ENCODE data around the gene TRIO.

The TRIO gene

GRCh38 chr5:14292766-14293658 is 149.9 kb downstream of the TRIO start:
- no peak for TF ChIP-seq POU6F1 (CRISPR knock-in tag; IDR thresholded peaks at IDR 0.05; ENCODE audit: borderline replicate concordance, low read depth)
- TF ChIP-seq ARNTL (CRISPR knock-in tag; IDR thresholded peaks at IDR 0.05; ENCODE audit: borderline replicate concordance, low read depth) = no peak
- no peak for TF ChIP-seq ESRRG (CRISPR knock-in tag; IDR thresholded peaks at IDR 0.05)
- TF ChIP-seq PPARA (CRISPR knock-in tag; IDR thresholded peaks at IDR 0.05; ENCODE audit: borderline replicate concordance) = no peak
- TF ChIP-seq SNAI2 (CRISPR knock-in tag; IDR thresholded peaks at IDR 0.05) = no peak
- TF ChIP-seq CREB5 (CRISPR knock-in tag; IDR thresholded peaks at IDR 0.05; ENCODE audit: low read depth) = no peak
- TF ChIP-seq CSRNP3 (CRISPR knock-in tag; IDR thresholded peaks at IDR 0.05) = no peak
- no peak for TF ChIP-seq TSHZ2 (CRISPR knock-in tag; IDR thresholded peaks at IDR 0.05)
- TF ChIP-seq GLIS3 (CRISPR knock-in tag; IDR thresholded peaks at IDR 0.05) = no peak
- TF ChIP-seq ISL1 (CRISPR knock-in tag; IDR thresholded peaks at IDR 0.05) = no peak
- no peak for TF ChIP-seq ZNF8 (CRISPR knock-in tag; IDR thresholded peaks at IDR 0.05)
- TF ChIP-seq PATZ1 (CRISPR knock-in tag; IDR thresholded peaks at IDR 0.05; ENCODE audit: borderline replicate concordance) = no peak
- no peak for TF ChIP-seq ZFP3 (CRISPR knock-in tag; IDR thresholded peaks at IDR 0.05)
- TF ChIP-seq RARB (CRISPR knock-in tag; IDR thresholded peaks at IDR 0.05) = no peak
- TF ChIP-seq TCF4 (CRISPR knock-in tag; IDR thresholded peaks at IDR 0.05; ENCODE audit: borderline replicate concordance) = no peak
- ATAC-seq = no peak

DNA sequence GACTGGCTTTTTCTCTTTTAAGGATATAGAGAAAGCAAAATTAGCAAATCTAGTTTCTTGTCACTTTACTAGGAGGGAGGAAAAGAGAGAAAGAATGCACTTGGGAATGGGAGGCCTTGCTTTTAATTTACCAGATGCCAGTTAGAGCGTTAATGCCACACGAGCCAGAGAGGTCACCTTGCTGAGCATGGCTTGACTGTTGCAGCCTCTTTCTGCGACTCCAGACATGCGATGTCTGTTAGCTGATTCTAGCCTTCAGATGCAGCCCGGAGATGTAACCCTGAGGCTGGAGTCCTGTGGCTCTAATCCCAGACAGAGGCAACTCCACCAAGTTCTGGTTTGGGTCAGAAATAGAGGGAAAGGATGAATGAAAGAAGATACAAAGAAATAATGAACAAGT is 152.5 kb downstream of the TRIO start:
- no peak for TF ChIP-seq ZFP30 (CRISPR knock-in tag; IDR thresholded peaks at IDR 0.05)
- no peak for TF ChIP-seq PATZ1 (CRISPR knock-in tag; IDR thresholded peaks at IDR 0.05; ENCODE audit: borderline replicate concordance)
- no peak for TF ChIP-seq CREB5 (CRISPR knock-in tag; IDR thresholded peaks at IDR 0.05; ENCODE audit: low read depth)
- no peak for TF ChIP-seq TCF4 (CRISPR knock-in tag; IDR thresholded peaks at IDR 0.05; ENCODE audit: borderline replicate concordance)
- TF ChIP-seq TOX (CRISPR knock-in tag; IDR thresholded peaks at IDR 0.05; ENCODE audit: borderline replicate concordance) = no peak
- no peak for TF ChIP-seq SNAI2 (CRISPR knock-in tag; IDR thresholded peaks at IDR 0.05)
- TF ChIP-seq ARNTL (CRISPR knock-in tag; IDR thresholded peaks at IDR 0.05; ENCODE audit: borderline replicate concordance, low read depth) = no peak
- no peak for TF ChIP-seq ESRRG (CRISPR knock-in tag; IDR thresholded peaks at IDR 0.05)
- TF ChIP-seq BACH2 (CRISPR knock-in tag; IDR thresholded peaks at IDR 0.05; ENCODE audit: borderline replicate concordance) = no peak
- TF ChIP-seq ZC3H10 (CRISPR knock-in tag; IDR thresholded peaks at IDR 0.05) = no peak
- TF ChIP-seq POU6F1 (CRISPR knock-in tag; IDR thresholded peaks at IDR 0.05; ENCODE audit: borderline replicate concordance, low read depth) = no peak
- no peak for ATAC-seq
